Myocyte (in vitro differentiated cells): ENCODE results near the gene PTPN20. TPM values are rescaled to one million over a fixed set of nuclear protein-coding genes. Genes with fewer than 3 reads are reported as not detected.

ENCODE experiments used
- DNase-seq: peaks from one replicate; pipeline ENCODE4 v3.0.0-alpha.2; 2012; ENCODE audit warnings: low read depth
- total RNA-seq: library from RNA; depleted of rRNA; stranded (reverse); fragments of >200 nt; gene quantifications from 2 replicates; pipeline ENCODE4 v1.2.3, GENCODE V29; 2014

PTPN20 gene
- total RNA-seq, 1 donor from 2014 or later = 0.64 TPM

DNA sequence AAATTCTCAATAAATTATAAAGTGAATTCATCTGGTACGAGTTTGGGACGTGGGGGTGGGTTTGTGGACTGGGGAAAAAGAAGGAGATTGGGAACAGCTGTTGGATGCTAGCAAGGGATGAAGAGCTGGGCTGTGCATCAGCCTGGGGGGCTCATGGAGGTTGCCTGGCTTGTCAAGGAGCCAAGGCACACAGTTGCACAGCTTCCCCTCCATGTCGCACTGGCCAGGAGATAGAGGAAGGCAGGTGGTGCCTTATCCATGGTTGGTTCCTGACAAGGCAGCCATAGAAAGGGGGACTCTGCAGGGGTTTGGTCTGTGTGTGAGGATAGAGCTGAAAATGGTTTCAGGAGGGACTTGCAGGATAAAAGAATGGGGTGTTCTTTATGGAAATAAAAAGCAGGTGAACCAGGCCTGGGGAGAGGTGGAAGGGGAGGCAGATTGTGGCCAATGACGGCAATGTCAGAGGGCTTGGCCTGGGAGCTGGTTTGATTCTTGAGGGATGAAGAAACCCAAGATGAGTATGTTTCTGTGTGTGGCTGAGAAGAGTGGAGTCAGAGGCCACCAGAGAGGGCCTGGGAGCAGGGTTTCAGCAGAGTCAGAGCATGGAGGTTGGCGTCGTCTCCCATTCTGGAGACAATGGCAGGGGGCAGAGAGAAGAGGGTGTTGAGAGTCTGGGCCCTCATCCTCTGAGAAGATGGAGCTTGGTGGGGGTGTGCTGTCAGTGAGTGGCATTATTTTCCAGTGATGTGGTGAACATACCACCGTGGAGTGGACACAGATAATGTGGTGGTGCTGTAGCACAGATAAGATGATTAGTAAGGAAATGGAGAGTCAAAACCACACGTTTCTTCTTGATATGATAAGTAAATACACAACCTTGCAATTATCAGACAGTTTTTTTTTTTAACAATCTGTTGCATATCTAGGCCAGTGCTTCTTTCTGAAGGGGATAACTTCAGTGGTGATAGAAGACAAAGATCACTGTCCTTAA lies 108.2 kb downstream of the PTPN20 start:
- DNase-seq = no peak

DNA sequence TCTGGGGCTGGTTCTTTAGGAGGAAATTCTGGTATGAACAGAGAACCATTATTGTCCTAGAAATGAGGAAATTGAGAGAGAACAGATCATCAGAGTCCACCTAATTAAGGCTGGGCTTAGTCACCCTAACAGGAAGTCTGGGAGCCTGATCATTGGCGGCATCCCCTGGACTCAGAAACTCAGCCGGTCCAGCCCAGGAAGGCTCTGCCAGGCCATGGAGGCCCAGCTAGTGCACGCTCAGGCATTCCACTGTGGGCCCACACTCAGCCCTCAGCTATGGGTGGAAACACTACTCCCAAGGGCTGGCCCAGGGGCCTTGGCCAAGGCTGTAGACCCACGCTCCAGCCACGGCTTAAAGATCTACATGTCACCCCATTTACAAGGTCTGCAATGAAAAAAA lies 109.2 kb downstream of the PTPN20 start:
- no peak for DNase-seq

DNA sequence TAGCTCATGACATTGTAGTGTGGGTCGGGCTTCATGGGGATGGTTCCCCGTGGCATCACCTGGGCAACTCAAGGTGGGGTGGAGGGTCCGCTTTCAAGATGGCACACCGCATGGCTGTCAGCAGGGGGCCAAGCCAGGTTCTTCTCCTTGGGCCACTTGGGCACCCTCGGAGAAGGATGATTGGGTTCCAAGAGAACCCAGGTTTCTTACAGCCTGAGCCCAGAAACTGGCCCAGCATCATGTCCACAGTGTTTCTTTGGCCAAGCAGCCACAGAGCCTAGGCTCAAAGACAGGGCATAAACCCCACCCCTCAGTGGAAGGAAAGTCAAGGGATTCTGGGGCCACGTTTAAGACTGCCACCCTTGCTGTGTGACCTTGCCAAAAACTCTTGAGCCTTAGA lies 110.6 kb downstream of the PTPN20 start:
- no peak for DNase-seq

DNA sequence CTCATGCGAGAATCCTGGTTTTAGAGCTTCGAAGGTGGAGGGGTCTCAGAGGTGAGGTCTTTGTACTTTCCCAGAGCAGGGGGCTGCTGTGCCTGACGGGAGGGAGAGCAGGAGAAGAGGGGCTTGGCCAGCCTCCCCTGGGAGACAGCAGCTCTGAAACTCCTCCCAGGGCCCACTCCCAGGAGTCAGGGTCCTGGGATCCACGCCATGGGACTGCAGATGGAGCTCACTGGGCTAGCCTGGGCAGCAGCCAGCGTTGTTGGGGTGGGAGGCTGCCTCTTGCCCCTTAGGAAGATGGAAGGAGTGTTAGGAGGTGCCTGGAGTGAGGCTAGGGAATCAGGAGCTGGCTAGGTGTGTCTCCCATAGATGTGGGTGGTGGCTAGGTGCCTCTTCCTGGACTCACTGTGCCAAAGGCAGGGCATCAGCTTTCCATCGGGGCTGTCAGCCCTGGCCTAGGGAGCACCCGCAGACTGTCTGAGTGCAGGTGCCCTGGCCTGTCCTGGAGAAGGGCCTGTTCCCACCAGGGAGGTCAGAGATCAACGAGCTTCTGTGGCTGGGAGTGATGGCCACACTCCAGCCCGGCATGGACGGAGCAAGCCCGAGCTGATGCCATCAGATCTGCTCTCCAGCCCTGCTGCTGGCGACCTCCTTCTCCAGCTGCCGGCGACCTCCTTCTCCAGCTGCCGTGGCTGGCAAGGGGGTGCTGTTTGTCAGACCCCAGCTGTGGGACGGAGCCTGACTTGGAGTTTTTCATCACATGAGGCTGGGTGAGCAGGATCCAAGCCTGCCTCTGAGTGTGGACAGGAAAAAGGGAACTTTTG lies 111.3 kb downstream of the PTPN20 start:
- DNase-seq = no peak

DNA sequence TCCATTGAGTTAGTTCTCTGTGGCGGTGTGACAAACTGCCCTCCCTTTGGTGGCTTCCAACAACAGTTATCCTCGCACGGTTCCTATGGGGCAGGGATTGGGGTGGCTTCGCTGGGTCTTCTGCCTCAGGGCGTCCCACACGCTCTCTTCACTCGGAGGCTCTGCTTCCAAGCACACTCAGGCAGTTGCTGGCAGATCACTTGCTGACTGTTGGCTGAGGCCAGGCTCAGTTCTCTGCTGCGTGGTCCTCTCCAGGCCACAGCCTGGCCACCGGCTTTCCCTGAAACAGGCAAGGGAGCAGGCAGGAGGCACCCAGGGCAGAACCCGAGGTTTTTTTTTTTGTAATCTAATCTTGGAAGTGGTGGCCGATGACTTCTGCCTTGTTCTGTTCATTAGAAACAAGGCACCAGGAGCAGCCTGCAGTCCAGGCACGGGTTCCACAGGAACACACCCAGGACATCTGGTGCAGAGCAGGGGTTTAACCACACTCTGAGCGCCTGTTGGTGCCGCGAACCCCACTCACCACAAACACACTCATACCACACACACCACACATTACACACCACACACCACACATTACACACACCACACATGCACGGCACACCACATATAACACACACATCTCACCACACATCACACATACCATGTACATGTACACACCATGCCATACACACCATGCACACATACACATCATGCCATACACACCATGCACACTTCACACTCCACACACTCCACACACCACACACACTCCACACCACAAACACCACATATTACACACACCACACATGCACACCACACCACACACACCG lies 112.2 kb downstream of the PTPN20 start:
- no peak for DNase-seq

DNA sequence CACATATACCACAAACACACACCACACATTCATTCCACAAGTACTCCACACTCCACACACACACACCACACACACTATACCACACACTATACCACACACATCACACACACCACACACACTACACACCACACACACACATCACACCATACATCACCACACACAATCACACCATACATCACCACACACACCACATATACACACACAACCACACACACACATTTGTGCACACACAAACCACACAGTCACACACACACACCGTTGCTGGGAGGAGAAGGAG lies 112.8 kb downstream of the PTPN20 start:
- no peak for DNase-seq

DNA sequence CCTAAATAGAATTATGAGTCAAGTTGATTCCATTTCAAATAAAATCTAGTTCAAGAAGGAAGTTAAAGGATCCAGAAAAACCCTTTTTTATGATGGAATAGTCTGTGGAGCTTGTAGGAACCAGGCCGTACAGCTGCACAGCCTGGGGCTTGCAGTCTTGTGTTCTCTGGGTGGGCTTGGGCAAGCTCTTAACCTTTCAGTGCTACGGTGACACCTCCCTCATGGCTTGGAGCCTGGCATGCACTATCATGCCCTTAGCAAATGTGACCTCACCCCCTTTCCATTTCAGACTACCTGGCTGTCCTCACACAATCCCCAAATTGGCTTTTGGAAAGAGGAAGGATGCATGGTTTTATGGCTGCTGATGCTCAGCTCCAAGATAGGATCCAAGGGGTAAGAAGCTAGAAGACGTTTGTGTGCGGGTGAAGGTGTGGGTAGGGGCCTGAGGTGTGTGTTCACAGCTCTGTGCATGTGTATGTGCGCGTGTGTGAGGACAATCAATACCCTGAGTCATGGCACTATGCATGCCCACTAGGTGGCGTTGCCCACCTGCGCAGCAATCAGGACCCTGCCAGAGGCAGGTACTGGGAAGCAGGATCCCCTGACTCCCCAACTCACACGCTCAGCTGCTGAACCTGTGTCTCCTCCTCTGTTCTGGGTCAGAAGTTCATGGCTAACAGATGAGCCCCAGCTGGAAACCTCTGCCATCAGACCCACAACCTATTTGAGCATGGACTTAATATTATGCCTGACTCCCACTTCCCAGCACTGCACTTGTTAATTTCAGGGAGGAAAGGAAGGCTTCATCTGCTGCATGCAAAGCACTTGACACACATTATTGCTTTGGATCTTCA lies 113.4 kb downstream of the PTPN20 start:
- peak; percentile 5 for DNase-seq

DNA sequence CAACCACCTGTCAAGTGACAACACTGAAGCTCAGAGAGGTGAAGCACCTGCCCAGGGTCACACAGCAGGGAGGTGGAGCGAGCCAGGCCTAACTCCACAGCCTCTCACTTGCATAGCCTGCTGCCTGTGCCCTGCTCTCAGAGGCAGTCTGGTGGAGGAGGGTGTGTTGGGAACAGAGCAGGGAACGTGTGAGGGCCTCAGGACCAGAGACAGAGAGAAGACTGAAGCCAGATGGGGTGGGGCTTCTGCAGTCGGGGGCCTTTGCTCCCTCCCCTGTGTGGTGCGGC lies 114.0 kb downstream of the PTPN20 start:
- no peak for DNase-seq

DNA sequence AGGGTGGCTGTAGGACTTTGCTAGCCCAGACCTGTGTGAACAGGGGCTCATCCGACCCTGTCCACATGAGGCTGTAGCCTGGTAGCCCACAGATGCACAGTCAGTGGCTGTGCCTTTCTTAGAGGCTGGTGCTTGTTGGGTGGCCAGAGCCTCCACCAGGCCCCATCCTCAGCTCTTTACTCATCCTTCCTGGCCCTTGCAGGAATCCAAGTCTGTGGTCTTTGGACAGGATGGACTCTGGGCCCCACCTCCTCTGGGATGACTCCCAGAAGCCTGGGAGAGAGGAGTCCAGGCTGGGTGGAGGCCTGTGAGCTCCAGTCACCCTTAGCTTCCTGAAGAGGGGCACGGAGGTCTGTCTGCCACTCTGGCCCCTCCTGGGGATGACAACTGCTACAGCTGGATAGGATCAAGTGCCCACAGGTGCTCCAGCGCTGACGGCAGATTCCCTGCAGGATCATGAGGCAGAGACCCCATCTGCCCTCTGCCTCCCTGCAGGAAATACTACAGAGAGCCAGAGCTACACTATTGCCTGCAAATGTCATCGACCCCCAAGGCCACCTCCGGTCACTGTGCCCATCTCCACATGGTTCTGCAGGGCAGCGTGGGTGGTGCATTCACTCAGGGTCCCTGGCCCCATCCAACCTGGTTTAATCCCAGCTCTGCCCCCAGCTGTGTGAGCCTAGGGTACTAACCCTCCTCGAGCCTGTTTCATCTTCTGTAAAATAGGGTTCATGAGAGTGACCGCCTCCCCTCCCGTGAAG lies 114.5 kb downstream of the PTPN20 start:
- no peak for DNase-seq

DNA sequence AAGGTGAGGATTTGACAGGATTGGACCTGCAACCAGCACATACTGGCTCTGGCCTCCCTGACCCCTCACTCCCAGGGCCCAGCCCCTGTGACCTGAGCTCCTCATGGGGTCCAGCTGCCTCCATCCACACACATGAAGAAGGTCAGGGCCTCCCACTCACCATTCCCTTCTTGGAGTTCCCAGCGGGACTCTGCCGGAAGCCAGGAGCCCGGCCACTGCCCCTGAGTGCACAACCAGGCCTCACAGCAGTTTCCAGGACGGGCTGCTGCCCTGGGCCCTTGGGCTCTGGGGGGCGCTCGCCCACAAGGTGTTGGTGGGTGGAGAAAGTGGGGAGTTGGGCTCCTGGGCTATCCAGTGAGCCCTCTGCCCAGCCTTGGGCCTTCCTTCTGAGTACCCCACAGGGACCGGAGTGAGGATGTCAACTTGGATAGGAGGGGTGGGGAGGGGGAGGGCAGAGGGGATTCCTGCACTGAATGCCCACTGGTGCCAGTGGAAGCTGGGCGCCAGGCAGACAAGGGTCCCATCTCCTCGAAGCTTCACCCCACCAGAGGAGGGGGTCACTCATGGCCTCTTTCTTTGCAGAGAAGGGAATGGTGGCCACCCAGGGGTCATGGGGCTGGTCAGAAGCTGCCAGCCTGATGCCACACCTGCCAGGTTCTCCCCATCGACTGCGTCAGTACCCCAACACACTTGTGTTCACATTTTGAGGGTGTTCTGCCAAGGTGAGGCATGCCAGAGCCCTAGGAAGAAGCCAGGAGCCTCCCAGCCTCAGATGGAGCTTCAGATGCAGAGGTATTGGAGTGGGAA lies 115.3 kb downstream of the PTPN20 start:
- no peak for DNase-seq

DNA sequence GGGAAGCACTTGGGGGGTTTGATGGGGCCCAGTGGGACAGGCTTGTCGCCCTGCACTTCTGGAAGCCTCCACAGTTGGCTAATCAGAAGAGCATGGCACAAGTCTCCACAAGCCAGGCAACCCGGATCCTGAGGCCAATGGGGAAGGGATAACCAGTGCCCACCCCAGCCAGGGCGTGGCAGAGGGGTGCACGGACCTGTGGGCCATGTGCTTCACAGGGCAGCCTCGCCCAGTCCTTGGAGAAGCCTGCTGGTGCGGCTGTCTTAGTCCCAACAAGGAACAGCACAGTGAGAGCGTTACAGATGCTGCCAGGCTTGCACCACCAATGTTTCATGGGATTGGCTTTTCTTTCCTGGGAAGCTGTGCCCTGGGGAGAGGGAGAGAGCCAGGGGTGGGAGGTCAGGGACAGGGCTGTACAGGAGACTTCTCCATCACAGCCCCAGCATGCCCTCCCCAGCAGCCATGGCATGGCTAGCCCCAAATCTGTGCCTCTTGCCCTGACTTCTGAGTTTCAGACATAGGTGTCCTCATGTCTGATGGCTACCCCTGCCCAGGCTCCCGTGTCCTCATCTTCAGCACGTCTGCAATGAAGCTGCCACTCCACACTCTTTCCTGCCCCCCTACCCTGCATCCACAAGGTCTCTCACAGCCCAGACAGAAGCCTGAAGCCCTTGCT lies 116.0 kb downstream of the PTPN20 start:
- no peak for DNase-seq

DNA sequence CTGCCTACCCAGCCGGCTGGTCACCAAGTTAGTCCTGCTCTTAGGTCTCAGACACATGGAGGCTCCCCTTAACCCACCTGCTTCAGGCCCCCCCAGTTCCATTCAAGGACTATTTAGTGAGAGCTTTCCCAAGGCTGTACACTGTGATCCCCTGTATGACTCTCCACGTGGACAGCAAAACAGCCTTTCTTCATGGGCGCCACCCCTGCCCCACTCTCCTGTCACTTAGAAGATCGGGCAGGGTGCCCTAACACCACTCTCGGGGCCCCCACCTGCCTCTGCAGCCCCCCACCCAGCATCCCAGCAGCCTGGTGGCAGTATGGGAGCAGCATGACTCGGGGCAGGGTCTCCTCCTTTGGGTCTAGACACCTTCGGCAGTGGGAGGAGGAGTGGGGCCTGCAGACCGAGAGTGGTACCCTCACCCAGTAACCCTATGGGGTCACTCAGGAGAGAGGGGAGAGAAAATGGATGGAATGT lies 116.6 kb downstream of the PTPN20 start:
- no peak for DNase-seq

DNA sequence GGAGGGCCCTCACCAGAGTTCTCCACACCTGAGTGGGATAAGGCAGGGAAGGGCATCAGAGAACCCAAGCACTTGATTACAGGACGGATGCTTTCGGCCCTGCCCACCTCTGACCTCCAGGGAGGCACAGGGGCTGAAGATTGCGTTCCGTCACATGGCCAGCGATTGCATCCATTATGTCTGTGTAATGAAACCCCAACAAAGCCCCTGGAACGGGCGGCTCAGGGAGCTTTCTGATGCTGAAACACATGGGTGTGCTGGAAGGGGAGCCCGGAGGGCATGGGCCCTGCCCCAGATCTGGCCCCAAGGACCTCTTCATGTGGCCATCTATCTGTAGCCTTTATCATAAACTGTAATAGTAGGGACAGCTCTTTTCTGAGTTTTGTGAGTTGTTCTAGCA lies 117.2 kb downstream of the PTPN20 start:
- DNase-seq = no peak

DNA sequence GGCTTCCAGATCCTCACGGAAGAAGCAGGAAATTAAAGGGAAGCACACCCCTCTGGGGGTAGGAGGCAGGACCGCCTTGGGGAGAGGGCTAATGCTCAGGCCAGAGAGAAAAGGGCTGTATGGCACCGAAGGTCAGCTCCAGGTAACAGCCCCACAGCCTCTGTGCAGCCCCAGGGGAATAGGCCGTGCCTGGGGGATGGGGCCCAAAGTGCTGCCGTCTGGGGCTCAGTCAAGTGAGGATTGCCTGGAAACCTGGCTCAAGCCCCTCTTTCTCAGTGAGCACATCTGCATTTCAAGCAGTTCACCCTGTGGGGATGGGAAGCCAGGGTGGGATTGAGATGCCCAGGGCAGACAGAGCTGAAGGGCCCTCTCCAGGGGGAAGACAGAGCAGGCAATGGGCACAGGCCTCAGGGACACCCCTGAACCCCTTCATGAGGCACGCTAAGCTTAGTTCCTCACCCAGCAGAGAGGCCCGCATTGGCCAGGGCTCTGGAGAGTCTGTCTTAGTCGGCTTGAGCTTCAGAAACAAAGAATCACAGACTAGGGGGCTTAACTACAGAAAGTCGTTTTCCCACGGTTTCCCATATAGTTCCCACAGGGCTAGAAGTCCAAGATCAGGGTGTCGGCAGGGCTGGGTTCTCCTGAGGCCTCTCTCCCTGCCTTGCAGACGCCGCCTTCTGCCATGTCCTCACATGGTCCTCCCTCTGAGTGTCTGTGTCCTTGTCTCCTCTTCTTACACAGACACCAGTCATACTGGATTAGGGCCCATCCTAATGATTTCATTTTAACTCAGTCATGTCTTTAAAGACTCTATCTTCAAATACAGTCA lies 118.2 kb downstream of the PTPN20 start:
- DNase-seq = no peak

DNA sequence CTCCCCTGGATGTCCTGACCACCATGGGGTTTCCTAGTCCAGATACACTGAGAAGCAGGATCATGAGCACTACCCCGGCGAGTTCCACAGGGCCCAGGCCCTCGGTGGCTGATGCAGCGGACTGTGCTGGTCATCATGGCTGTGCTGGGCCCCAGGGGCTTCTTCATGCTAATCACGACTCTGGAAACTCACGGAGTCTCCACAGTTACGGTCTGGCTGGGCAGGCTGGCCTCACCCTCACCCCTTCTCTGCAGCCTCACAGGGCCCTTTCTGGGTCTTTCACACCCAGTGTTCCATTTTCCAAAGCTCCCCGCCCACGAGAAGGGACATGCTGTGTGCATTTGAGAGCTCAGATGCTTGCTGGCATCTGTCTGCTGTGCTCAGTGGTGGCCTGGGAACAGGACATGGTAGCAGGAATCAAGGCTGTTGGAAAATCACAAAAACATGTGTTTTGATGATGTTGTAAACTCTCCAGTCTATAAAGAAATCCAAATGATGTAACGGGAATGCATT lies 119.0 kb downstream of the PTPN20 start:
- no peak for DNase-seq

DNA sequence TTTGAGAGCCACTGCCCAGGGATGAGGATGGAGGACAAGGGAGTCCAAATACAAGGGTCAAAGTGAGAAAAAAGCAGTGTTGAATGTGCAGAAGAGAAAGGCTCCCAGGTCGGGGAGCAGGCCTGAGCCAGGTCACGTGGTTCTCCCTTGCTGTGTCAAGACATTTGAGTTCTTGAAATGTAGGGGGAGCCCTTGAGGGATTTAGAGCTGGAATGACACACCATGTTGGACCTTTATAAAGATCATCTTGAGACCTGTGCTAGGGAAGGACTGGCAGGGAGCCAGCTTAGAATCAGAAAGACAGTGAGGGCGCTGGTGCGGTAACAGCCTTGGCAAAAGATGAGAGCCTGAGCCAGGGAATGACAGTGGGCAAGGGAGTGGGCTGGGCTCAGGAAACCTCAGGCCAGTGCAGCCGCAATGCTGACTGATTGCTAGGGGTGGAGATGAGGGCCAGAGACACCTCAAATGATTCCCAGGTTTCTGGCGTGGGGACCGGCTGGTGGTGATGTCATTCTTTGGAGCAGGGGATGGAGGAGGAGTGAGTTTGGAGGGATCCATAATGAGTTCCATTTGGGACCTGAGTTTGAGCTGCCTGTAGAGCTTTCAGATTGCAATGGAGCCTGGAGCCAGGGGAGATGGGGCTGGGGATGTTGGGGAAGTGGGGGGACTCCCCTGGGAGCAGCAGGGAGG lies 120.1 kb downstream of the PTPN20 start:
- no peak for DNase-seq
